Amniotic stem cell (primary cell): ENCODE data around the gene IFT74.
"Not testable (repeated sequence)": the region's sequence is repeated elsewhere in the genome, so short reads cannot be mapped to it uniquely, and the experiment has no call there.

ENCODE experiments used
- DNase-seq: peaks from one replicate; lab custom pipeline; 2025; lab: John Stamatoyannopoulos, UW

Gene IFT74

DNA sequence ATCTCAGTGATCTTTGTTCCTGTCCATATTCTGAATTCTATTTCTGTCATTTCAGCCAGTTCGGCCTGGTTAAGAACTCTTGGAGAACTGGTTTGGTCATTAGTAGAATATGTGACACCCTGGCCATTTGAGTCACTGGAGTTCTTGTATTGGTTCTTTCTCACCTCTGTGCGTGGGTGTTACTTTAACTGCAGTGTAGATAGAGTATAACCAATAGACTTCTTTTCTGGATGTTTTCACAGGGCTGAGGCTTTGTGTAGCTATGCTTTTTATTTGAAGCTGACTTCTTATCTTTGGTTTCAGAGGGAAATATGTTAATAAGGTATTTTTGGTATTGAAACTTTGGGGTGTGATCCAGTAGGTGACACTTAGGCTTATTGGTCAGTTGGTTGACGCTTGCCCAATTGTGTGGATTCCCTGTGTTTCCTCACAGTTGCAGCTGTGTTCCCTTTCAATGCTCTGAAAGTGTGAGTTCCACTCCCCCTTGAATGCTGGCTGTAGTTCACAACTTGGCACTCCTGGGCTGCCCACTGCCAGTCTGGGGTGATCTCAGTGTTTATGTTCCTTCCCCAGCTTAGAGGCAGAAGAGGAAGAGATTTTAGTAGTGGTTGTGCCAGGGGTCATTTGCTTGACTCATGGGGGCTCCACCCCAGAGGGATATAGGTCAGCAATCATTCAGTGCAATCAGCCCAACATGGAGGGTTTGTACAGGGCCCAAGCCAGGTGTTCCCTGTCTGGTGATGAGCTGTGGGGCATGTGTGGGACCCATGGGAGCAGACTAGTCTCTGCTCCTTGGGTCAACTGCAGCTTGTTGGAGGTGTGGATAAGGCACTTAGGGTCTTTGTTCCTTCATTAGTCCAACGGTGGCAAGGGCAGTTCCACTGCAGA, 117.9 kb downstream of the IFT74 start:
- no peak for DNase-seq

DNA sequence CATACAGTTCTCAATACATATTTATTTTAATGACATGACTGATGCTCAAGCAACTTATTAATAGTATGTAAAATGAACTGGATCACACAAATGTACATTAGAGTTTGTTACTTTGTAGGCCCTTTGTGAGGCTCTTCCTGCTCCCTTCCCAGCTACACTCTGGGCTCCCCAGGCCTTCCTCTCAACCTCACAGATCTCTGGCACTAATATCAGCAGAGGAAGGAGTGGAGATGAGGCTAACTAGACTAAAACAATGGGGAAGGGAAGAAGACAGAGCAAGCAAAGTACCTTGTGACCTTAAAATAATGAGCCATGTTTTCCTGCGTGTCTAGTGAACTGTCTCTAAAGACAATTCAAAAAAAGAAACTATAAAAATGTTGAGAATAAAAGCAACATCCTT, 122.5 kb downstream of the IFT74 start:
- no peak for DNase-seq

DNA sequence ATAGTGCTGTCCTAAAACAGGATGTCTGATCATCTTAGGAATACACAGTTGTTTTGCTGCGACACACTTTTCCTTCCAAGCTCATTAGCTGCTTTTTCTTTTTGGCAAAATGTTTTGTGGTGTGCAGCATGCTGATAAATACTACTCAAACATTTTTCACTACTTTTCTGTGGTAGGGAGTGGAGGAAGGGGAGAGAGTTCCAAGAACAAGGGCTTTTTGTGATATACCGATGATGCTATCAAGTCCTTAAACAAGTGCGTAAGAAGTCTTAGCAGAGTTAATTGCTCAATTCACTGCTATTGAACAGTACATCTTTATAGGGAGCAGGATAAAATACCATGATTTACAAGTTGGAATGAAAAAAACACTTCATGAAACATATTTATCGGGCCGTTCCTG, 129.2 kb downstream of the IFT74 start:
- DNase-seq: no peak

DNA sequence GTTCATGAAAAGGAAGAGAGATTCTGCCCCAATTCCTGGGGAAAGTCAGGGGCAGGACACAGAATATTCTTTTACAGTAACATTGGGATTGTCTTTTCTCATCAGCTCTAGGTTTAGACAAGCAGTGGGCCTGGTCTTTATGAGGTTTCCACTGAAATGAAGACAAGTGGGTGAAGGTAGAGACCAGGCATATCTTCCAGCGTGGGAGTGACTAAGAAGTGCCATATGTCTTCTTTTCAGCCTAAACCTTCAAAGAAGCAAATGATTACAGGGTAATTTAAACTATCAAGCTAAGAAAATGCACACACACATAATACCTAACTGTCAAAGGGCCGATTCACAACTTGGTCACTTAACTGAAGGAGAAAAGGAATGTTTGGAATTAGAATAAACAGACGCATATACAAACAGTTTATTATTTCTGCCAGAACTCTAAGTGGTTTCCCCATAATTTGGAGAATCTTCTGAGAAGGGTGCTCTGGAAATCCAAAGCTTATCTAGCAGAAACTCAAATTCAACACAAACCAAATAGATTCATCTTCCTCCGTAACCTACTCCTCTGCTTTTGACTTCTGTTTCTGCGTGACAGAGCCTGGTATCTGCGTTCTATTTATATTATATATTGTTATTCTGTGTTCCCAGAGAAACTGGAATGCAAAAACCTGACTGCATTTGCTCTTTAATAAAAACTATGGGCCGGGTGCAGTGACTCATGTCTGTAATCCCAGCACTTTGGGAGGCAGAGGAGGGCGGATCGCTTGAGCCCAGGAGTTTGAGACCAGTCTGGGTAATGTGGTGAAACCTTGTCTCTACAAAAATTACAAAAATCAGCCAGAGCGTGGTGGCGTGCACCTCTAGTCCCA, 130.8 kb downstream of the IFT74 start:
- peak; percentile 59 for DNase-seq

DNA sequence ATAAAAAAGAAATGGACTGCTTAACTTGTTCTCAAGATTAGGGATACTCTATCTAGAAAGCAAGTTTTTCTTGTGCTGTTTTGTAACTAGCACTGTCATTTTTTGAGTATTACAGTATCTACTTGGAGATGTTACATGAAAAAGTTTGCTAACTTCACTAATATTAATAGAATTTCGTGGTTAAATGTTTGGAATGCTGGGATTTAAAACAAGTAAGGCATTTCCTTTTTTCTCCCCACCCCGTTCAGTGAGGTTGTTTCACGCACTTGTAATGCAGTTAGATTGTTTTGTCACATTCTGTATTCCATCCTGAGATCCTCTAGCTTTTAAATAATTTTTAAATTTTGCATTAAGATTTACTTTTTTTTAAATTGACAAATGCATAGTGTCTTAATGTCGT, 132.8 kb downstream of the IFT74 start:
- no peak for DNase-seq

DNA sequence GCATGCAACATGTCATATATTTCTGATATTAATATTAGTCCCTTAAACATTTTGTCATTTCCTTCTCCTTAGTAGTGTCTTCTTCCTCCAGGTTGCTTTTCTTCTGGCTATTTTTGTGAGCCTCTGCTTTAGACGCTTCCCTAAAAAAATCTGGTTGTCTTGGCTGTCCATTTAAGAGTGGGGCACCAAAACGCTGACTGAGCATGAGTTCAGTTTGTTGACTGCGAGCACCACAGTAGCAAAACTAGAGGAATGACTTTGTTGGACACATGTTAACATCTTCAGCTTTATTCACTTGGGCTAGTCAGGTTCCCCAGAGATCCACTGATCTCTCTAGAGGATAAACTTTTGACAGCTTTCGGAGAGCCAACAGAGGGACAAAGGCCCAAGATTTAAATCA, 133.5 kb downstream of the IFT74 start:
- DNase-seq: no peak

DNA sequence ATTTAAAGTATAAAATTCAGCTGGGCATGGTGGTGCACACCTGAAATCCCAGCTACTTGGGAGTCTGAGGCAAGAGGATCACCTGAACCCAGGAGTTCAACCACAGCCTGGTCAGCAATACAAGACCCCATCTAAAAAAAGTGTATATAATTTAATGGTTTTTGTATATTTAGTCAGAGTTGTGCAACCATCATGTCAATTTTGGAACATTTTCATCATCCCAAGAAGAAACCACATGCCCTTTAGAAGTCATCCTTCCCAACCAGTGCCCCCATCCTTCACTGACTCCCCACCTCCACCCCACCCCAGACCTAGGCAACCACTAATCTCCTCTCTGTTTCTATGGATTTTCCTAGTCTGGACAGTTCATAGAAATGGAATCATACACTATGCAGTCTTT, 134.0 kb downstream of the IFT74 start:
- DNase-seq: no peak

DNA sequence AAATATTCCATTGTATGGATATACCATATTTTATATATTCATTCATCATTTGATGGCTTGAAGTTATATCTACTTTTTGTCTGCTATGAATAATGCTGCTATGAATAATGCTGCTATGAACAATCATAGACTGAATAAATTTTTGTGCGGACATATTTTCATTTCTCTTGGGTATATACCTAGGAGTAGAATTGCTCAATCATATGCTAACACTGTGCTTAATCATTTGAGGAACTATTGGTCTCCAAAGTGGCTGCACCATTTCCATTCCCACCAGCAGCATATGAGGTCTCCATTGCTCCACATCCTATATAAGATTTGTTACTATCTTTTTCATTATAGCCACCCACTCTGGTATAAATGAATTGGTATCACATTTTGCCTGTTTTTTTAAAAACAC, 134.5 kb downstream of the IFT74 start:
- DNase-seq: no peak

DNA sequence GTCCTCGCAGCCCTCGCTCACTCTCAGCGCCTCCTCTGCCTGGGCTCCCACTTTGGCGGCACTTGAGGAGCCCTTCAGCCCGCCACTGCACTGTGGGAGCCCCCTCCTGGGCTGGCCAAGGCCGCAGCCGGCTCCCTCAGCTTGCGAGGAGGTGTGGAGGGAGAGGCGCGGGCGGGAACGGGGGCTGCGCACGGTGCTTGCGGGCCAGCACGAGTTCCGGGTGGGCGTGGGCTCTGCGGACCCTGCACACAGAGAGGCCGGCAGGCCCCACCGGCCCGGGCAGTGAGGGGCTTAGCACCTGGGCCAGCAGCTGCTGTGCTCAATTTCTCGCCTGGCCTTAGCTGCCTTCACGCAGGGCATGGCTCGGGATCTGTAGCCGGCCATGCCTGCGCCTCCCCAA, 136.3 kb downstream of the IFT74 start:
- DNase-seq: not testable (repeated sequence)

DNA sequence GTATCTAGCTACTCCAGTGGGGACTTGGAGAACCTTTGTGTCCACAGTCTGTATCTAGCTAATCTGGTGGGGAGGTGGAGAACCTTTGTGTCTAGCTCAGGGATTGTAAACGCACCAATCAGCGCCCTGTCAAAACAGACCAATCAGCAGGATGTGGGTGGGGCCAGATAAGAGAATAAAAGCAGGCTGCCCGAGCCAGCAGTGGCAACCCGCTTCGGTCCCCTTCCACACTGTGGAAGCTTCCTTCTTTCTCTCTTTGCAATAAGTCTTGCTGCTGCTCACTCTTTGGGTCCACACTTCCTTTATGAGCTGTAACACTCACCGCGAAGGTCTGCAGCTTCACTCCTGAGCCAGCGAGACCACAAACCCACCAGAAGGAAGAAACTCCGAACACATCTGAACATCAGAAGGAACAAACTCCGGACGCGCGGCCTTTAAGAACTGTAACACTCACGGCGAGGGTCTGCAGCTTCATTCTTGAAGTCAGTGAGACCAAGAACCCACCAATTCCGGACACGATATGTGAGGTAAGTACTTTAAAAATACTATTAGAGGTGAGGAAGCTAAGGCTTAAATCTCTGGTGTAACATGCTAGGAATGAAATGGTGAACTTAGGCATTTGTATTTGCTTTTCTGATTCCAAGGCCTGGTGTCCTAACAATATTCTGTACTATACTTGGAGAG, 137.3 kb downstream of the IFT74 start:
- not testable (repeated sequence) for DNase-seq

DNA sequence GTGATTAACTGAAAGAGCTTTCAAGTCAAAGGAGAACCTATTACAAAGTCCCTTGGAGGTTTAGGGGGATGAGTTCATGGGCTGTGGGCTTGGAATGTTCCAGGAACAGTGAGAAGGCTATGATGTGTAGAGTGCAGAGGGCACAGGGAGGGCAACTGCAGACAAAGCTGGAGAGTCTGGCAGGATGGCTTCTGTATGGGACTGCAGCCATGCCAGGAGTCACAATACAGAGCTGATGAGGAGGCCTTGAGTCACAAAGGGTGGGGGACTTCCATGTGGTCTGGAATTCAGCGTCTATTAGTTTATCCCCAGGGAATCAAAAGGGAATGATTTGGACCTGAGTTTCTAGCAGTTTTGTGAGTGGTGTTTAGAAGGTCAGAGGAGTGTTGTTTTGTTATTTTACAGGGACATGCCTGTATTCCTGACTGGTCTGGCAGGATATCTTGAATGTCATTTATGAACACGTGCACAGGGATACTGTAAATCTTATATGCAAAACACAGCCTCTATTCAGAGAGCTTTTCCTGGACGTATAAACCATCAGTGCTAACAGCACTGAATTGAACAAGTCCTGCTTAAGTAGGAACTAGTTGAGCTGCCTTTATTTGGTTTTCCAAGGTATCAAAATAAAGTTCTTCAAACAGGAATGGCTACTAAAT, 138.6 kb downstream of the IFT74 start:
- peak; percentile 24 for DNase-seq

DNA sequence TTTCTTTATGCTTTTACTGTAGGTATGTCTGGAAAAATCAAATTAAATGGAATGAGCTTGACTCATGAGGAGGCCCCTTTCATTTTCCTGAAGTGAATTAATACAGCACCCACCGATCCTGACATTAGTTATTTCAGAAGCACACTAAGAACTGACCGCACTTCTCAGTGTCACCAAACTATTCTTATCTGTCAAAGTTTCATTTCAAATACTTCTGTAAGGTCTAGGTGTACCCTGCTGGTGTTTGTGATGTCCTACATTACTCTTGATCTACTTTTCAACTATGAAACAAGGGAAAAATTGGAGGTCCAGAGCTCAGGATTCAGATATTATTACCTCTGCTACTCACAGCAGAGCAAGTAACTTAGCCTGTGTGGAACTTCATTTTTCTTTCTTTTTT, 151.0 kb downstream of the IFT74 start:
- no peak for DNase-seq

DNA sequence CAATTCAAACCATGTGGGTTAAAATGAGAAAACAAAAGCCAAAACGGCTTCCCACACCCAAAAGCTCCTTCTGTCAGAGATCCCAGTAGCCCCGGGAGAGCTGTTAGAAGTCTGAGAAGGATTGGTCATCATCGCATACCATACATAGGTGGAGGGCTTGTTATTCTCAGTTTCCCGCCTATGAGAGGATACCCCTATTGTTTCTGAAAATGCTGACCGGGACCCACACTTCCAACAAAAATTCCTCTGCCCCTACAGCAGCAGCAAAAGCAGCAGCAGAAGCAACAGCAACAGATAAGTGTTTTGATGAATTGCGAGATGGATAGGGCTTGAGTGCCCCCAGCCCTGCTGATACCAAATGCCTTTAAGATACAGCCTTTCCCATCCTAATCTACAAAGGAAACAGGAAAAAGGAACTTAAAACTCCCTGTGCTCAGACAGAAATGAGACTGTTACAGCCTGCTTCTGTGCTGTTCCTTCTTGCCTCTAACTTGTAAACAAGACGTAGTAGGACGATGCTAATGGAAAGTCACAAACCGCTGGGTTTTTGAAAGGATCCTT, 152.8 kb downstream of the IFT74 start, which contains the start of gene TEK:
TSS of gene TEK (plus strand) at position 245 of the 561 bp plus-strand sequence. CDS start 366 bp downstream, outside the sequence.
- DNase-seq: no peak

DNA sequence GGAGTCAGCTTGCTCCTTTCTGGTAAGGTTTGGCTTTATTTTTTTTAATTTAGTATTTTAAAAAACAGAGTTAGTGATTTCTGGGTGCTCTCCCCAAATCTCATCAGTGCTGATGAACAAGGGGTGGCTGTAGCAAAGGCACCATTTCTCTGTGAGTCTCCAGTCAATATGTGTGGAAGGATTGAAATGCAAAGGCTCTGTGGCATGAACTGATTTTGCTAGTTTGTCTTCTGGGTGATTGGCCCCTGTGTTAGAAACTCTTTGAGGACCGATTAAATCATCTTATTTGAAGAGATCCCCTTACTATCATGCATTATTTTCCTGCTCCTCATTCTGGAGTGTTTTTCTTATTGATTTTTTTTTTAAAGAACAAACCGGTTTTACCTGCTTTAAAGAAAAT, 153.4 kb downstream of the IFT74 start:
- DNase-seq: no peak

DNA sequence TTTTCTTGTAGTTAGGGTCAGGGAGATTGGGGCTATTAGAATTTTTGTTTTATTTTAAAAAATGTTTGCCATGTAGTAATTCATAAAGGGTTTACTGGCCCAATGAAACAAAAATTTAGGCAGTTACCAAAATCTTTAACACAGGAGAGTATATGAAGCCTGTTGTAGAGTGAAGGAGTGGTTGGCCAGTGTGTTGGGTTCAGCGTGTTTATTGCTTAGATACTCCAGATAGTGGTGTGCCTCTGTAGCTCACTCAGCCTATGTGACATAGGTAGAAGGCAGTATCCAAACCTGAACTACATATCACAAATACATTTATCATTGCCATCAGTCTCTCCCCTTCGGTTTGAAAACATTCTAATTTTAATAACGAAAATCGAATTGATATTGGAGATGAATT, 154.0 kb downstream of the IFT74 start:
- no peak for DNase-seq

DNA sequence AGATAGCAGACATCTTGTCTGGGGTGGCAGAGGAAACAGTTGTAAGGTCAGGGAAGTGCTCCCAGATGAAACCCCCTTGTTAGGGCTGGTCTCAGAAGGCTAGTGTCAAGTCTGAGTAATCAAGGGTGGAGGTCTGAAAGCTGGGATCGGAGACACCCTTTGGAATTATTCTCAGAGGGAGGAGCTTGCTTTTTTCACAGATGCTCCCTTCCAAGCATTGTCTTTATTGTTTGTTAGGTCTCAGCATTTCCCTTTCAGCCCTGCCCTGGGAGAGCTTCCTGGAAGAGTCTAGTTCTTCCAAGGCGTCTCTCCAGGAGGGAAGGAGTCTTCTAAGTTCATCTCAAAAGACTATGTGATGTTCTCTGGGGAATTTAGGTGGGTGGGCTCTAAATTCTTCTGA, 156.0 kb downstream of the IFT74 start:
- no peak for DNase-seq
